ENCODE measurements around the gene SMG7. TPM values are rescaled to one million over a fixed set of nuclear protein-coding genes. Genes with fewer than 3 reads are reported as not detected.

SMG7 gene
- total RNA-seq, 2 donors from 2014 or later = 56.1 to 66.3 TPM

- H3K27me3 Mint-ChIP-seq = no peaks in the 10 kb centered on the region
- H3K4me3 Mint-ChIP-seq = no peak overlapping the region
- H3K27ac Mint-ChIP-seq = peak overlapping the region; percentile 63
- no peaks in the 10 kb centered on the region for H3K4me1 Mint-ChIP-seq
- H3K9me3 Mint-ChIP-seq = no peaks in the 10 kb centered on the region
- H3K36me3 Mint-ChIP-seq (ENCODE audit: low read depth) = peaks cover 94% of the 10 kb centered on the region
- no peak for ATAC-seq (replicated peaks)
Measured at GRCh38 chr1:183552891-183553290, 80.6 kb downstream of the SMG7 start.

DNA sequence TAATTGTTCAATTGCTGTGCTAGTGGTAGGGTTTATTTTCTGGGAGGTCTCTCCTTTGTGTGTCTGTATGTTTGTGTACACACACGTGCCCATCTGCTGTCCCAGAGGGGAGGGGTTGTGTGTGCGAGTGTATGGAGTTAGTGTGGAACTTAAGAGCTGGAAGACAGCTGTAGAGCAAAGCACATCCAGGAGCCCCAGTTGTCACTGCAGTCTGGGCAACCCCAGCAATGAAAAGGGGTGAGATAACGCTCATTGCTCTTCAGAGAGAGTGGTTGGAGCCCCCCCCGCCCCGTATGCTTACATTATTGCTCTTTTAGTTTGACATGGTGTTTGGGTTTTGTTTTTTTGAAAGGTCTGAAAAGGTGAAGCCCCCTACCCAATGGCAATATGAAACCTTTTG is 81.0 kb downstream of the SMG7 start:
- Mint-ChIP-seq H3K27me3 (no peaks in the 10 kb centered on the region), H3K9me3 (no peaks in the 10 kb centered on the region), H3K4me3 (no peak overlapping the region), H3K4me1 (no peaks in the 10 kb centered on the region), H3K27ac (peak overlapping the region; percentile 63), H3K36me3 (ENCODE audit: low read depth) (peaks cover 91% of the 10 kb centered on the region)
- ATAC-seq (replicated peaks) = no peak

- Mint-ChIP-seq H3K4me3 (no peak overlapping the region), H3K27me3 (no peaks in the 10 kb centered on the region), H3K36me3 (ENCODE audit: low read depth) (peaks cover 88% of the 10 kb centered on the region), H3K9me3 (no peaks in the 10 kb centered on the region), H3K4me1 (no peaks in the 10 kb centered on the region), H3K27ac (peak overlapping the region; percentile 63)
- no peak for ATAC-seq (replicated peaks)
Measured at GRCh38 chr1:183553764-183554163, 81.5 kb downstream of the SMG7 start.

GRCh38 chr1:183554577-183554976 is 82.3 kb downstream of the SMG7 start:
- no peak overlapping the region for H3K27ac Mint-ChIP-seq
- H3K4me1 Mint-ChIP-seq = no peaks in the 10 kb centered on the region
- H3K27me3 Mint-ChIP-seq = no peaks in the 10 kb centered on the region
- no peak overlapping the region for H3K4me3 Mint-ChIP-seq
- no peaks in the 10 kb centered on the region for H3K9me3 Mint-ChIP-seq
- no peak for ATAC-seq (replicated peaks)
- peaks cover 83% of the 10 kb centered on the region for H3K36me3 Mint-ChIP-seq (ENCODE audit: low read depth)

GRCh38 chr1:183559061-183559460 is 86.8 kb downstream of the SMG7 start:
- no peaks in the 10 kb centered on the region for H3K27me3 Mint-ChIP-seq
- H3K4me1 Mint-ChIP-seq = no peaks in the 10 kb centered on the region
- H3K9me3 Mint-ChIP-seq = no peaks in the 10 kb centered on the region
- H3K36me3 Mint-ChIP-seq (ENCODE audit: low read depth) = peaks cover 45% of the 10 kb centered on the region
- no peak overlapping the region for H3K27ac Mint-ChIP-seq
- ATAC-seq (replicated peaks) = no peak
- H3K4me3 Mint-ChIP-seq = no peak overlapping the region

DNA sequence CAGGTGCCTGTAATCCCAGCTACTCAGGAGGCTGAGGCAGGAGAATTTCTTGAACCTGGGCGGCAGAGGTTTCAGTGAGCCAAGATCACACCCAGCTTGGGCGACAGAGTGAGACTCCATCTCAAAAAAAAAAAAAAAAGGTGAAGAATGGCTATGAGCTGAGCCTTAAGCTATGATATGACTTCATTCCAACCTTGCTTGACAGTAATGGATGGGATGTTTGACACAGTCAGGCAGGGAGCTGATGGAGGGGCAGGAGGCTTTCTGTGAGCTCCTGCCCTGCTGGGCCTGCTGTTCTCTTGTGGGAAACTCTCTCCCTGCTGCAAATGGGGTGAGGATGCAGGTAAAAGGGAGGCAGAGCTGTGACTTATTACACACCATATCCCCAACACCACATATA is 90.4 kb downstream of the SMG7 start:
- Mint-ChIP-seq H3K27me3 (no peaks in the 10 kb centered on the region), H3K4me3 (no peak overlapping the region), H3K4me1 (peaks cover 7% of the 10 kb centered on the region), H3K36me3 (ENCODE audit: low read depth) (peaks cover 14% of the 10 kb centered on the region), H3K27ac (no peak overlapping the region), H3K9me3 (no peaks in the 10 kb centered on the region)
- ATAC-seq (replicated peaks) = no peak

DNA sequence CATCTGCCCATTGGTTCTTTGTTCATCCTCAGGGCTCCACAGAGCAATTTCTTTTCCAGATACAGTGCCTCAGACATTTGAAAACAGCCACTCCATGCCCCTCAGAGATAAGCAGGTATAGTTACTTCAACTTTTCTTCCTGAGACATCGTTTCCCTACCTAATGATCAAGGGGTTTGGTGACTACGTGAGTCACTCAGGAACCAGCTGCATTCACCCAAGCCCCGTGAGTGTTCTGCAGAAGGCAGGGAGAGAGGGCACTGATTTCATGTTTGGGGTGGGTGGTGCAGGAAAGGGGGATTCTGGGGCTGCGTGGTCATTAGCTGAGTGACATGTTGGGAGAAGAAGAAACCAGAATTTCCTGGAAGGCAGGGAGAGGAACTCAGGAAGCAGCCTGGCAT is 93.0 kb downstream of the SMG7 start:
- Mint-ChIP-seq H3K27ac (no peak overlapping the region), H3K36me3 (ENCODE audit: low read depth) (peaks cover 14% of the 10 kb centered on the region), H3K4me3 (no peak overlapping the region), H3K27me3 (no peaks in the 10 kb centered on the region), H3K4me1 (peaks cover 18% of the 10 kb centered on the region), H3K9me3 (no peaks in the 10 kb centered on the region)
- no peak for ATAC-seq (replicated peaks)

GRCh38 chr1:183566026-183566425 is 93.7 kb downstream of the SMG7 start:
- no peak for ATAC-seq (replicated peaks)
- H3K4me1 Mint-ChIP-seq = peaks cover 18% of the 10 kb centered on the region
- H3K36me3 Mint-ChIP-seq (ENCODE audit: low read depth) = peaks cover 7% of the 10 kb centered on the region

GRCh38 chr1:183567584-183567983 is 95.3 kb downstream of the SMG7 start:
- Mint-ChIP-seq H3K36me3 (ENCODE audit: low read depth) (peaks cover 7% of the 10 kb centered on the region), H3K4me1 (peaks cover 18% of the 10 kb centered on the region), H3K4me3 (no peak overlapping the region), H3K27me3 (no peaks in the 10 kb centered on the region), H3K27ac (peak overlapping the region; percentile 55), H3K9me3 (no peaks in the 10 kb centered on the region)
- ATAC-seq (replicated peaks) = no peak

More at GRCh38 chr1:183566026-183566425, 93.7 kb downstream of the SMG7 start:
- H3K4me3 Mint-ChIP-seq = no peak overlapping the region
- H3K27ac Mint-ChIP-seq = no peak overlapping the region
- no peaks in the 10 kb centered on the region for H3K27me3 Mint-ChIP-seq
- no peaks in the 10 kb centered on the region for H3K9me3 Mint-ChIP-seq

- Mint-ChIP-seq H3K36me3 (ENCODE audit: low read depth) (peaks cover 7% of the 10 kb centered on the region), H3K27me3 (no peaks in the 10 kb centered on the region), H3K4me1 (peaks cover 18% of the 10 kb centered on the region), H3K4me3 (peak overlapping the region; percentile 46), H3K9me3 (no peaks in the 10 kb centered on the region), H3K27ac (peak overlapping the region; percentile 82)
- no peak for ATAC-seq (replicated peaks)
Measured at GRCh38 chr1:183568176-183569021, 96.1 kb downstream of the SMG7 start.

DNA sequence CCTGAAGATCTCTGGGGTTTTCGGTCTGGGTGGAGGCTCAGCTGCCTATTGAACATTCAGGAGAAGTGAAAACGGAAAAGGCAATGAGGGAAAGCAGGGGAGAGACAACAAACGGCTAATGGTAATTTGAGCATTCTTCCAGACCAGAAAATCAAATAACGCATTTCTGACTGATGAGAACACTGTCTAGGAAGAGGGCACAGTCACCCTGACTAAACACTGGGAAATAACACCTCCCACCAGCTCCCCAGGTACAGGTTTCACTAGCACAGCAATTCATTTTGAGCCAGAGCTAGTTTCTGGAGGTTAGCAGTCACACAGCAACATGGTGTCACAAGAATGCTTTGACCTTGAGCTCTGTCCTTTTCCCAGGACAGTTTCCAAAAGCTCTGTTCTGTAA is 96.8 kb downstream of the SMG7 start:
- Mint-ChIP-seq H3K4me3 (peak overlapping the region; percentile 46), H3K27me3 (no peaks in the 10 kb centered on the region), H3K4me1 (peaks cover 18% of the 10 kb centered on the region), H3K27ac (peak overlapping the region; percentile 82), H3K36me3 (ENCODE audit: low read depth) (peaks cover 7% of the 10 kb centered on the region), H3K9me3 (no peaks in the 10 kb centered on the region)
- ATAC-seq (replicated peaks) = peak; percentile 92

DNA sequence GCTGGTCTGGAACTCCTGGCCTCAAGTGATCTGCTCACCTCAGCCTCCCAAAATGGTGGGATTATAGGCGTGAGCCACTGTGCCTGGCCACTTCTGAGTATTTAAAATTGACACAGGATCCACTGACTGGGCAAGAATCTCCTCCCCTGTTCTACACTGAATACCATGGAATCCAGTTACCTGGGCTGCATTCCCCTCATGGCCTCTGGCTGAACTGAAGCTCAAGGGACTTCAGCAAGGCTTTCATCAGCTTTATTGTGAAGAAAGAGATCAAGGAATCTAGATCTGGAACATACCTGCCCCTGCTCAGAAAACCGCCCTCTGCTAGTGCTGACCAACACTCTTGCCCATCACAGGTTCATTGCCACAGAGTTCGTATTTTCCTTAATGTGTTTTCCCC is 97.5 kb downstream of the SMG7 start:
- ATAC-seq (replicated peaks) = no peak
- Mint-ChIP-seq H3K27ac (no peak overlapping the region), H3K36me3 (ENCODE audit: low read depth) (peaks cover 7% of the 10 kb centered on the region), H3K27me3 (no peaks in the 10 kb centered on the region), H3K4me3 (no peak overlapping the region), H3K9me3 (no peaks in the 10 kb centered on the region), H3K4me1 (peaks cover 18% of the 10 kb centered on the region)

DNA sequence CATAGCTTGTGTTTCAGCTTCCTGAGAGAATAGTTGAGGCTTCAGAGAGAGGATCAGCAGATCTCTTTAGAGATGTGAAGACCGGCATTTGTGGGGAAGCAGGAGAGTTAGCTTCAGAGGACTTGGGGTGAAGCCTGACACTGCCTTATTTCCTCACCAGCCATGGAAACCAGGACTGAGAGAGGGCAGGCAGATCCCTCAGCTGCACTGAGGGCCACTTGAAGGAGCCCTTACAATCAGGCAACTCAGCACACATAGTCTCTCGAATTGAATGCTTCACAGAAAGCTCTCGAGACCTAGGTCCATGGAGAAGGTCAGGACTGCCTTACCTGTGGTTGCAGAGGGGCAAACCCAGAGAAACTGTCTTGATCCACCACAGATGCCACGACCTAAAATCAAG is 98.2 kb downstream of the SMG7 start:
- no peaks in the 10 kb centered on the region for H3K27me3 Mint-ChIP-seq
- no peaks in the 10 kb centered on the region for H3K9me3 Mint-ChIP-seq
- peaks cover 7% of the 10 kb centered on the region for H3K36me3 Mint-ChIP-seq (ENCODE audit: low read depth)
- H3K27ac Mint-ChIP-seq = no peak overlapping the region
- ATAC-seq (replicated peaks) = no peak
- peaks cover 18% of the 10 kb centered on the region for H3K4me1 Mint-ChIP-seq
- H3K4me3 Mint-ChIP-seq = no peak overlapping the region

DNA sequence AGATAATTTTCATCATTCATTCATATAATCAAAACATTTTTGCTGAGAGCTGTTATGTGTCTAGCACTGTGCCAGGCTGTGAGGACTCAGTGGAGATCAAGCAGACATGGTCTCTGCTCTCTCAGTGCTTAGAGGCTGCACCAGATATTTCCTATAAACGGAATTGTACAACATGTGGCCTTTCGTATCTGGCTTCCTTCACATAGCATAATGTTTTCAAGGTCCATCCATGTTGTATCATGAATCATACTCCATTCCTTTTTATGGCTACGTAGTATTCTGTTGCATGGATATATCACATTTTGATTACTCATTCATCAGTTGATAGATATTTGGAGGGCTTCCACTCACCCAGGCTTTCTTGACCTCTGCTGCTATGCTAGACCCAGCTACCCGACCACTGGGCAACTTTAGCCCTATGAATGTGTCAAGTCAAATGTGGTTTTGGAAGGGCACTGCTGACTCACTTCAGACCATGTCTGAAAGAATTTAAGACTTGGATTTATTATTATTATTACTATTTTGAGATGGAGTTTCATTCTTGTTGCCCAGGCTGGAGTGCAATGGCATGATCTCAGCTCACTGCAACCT is 99.5 kb downstream of the SMG7 start:
- Mint-ChIP-seq H3K27ac (no peak overlapping the region), H3K4me3 (no peak overlapping the region), H3K4me1 (peaks cover 18% of the 10 kb centered on the region), H3K9me3 (no peaks in the 10 kb centered on the region), H3K27me3 (no peaks in the 10 kb centered on the region), H3K36me3 (ENCODE audit: low read depth) (peaks cover 7% of the 10 kb centered on the region)
- no peak for ATAC-seq (replicated peaks)

DNA sequence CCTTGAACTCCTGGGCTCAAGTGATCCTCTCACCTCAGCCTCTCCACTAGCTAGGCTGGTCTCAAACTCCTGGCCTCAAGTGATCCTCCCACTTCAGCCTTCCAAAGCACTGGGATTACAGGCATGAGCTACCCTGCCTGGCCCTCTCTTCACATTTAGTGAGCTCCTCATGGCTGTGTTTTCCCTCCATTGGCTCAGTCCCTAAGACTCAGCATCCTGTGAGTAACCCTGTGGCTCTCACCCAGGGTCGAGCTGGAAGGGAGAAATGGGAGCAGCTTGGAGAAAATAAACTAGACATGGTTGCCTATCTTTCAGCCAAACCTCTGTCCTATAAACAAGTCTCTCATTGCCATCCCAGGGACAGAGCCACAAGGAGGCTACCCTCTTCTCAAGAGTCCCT is 100.4 kb downstream of the SMG7 start:
- Mint-ChIP-seq H3K36me3 (ENCODE audit: low read depth) (peaks cover 7% of the 10 kb centered on the region), H3K4me1 (peaks cover 11% of the 10 kb centered on the region), H3K9me3 (no peaks in the 10 kb centered on the region), H3K4me3 (no peak overlapping the region), H3K27me3 (no peaks in the 10 kb centered on the region), H3K27ac (no peak overlapping the region)
- ATAC-seq (replicated peaks) = no peak
